GM06990 (cell line): ENCODE results near the gene SPATA3.

Experiments used
- DNase-seq: peaks from one replicate; pipeline ENCODE4 v3.0.0-alpha.2; 2011; ENCODE audit not compliant: insufficient read length; ENCODE audit errors: extremely low read depth
- H3K27me3 ChIP-seq: replicated peaks from 2 replicates; pipeline ENCODE4 v1.6.0; 2011; ENCODE audit warnings: low read length; ENCODE audit not compliant: control insufficient read depth, insufficient read depth
- H3K36me3 ChIP-seq: 2 replicates; pipeline ENCODE4 v1.5.1; 2011; ENCODE audit warnings: low read length; ENCODE audit not compliant: control insufficient read depth, insufficient read depth
- H3K4me3 ChIP-seq: replicated peaks from 2 replicates; pipeline ENCODE4 v1.5.1; 2011; ENCODE audit warnings: low read depth, mild to moderate bottlenecking, control low read depth, low read length
- TF ChIP-seq, protein P1 (sequence below): IDR thresholded peaks from 2 replicates; pipeline ENCODE4 v1.5.1; 2011; ENCODE audit warnings: low read length, control low read depth, mild to moderate bottlenecking, inconsistent platforms; ENCODE audit not compliant: insufficient read depth, poor library complexity, severe bottlenecking

The SPATA3 gene

DNA sequence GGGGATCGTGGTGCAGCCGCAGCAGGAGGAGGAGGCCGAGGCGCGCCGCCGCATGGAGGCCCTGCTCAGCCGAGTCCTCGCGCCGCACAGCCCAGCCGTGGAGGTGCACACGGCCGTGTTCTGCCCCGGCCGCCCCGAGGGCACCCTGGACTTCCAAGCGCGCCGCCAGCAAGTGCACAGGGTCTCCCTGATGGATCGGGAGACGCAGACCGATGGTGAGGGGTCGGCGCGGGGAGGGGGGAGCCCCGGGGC lies 5.1 kb upstream of the SPATA3 start:
- H3K36me3 ChIP-seq = no peaks in the 10 kb centered on the region
- DNase-seq = no peak

GRCh38 chr2:230991598-230991997 lies 4.3 kb upstream of the SPATA3 start:
- Histone ChIP-seq H3K36me3 (no peaks in the 10 kb centered on the region), H3K27me3 (no peaks in the 10 kb centered on the region), H3K4me3 (no peak overlapping the region)
- DNase-seq = no peak
- TF ChIP-seq, protein P1, sequence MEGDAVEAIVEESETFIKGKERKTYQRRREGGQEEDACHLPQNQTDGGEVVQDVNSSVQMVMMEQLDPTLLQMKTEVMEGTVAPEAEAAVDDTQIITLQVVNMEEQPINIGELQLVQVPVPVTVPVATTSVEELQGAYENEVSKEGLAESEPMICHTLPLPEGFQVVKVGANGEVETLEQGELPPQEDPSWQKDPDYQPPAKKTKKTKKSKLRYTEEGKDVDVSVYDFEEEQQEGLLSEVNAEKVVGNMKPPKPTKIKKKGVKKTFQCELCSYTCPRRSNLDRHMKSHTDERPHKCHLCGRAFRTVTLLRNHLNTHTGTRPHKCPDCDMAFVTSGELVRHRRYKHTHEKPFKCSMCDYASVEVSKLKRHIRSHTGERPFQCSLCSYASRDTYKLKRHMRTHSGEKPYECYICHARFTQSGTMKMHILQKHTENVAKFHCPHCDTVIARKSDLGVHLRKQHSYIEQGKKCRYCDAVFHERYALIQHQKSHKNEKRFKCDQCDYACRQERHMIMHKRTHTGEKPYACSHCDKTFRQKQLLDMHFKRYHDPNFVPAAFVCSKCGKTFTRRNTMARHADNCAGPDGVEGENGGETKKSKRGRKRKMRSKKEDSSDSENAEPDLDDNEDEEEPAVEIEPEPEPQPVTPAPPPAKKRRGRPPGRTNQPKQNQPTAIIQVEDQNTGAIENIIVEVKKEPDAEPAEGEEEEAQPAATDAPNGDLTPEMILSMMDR = no peak

More for the DNA sequence above, 5.1 kb upstream of the SPATA3 start:
- no peaks in the 10 kb centered on the region for H3K27me3 ChIP-seq
- TF ChIP-seq, protein P1 = no peak
- H3K4me3 ChIP-seq = no peak overlapping the region

DNA sequence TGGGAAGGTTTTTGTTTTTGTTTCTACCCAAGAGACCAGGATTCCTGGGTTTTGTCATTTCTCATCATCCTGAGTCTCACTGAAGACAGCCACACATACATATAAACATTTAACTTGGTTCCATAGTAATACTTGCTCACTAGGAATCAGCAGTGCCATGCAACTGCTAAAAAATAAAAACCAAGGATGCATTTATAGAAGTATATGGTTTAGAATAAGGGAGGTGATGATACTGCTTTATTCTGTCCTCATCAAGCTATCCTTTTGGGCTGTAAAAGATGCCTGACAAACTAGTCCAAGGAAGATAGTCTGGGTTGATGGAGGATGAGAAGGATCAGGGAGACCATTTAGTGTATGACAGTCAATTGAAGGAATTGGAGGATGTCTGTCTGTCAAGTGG lies 740 bp downstream of the SPATA3 start:
- TF ChIP-seq, protein P1 = no peak
- H3K36me3 ChIP-seq = no peaks in the 10 kb centered on the region

GRCh38 chr2:230998882-230999281 lies 3.0 kb downstream of the SPATA3 start:
- TF ChIP-seq, protein P1 = no peak
- DNase-seq = no peak
- no peaks in the 10 kb centered on the region for H3K36me3 ChIP-seq
- H3K27me3 ChIP-seq = peaks cover 1% of the 10 kb centered on the region
- no peak overlapping the region for H3K4me3 ChIP-seq

More for the DNA sequence above, 740 bp downstream of the SPATA3 start:
- H3K27me3 ChIP-seq = no peaks in the 10 kb centered on the region
- DNase-seq = no peak
- H3K4me3 ChIP-seq = no peak overlapping the region

DNA sequence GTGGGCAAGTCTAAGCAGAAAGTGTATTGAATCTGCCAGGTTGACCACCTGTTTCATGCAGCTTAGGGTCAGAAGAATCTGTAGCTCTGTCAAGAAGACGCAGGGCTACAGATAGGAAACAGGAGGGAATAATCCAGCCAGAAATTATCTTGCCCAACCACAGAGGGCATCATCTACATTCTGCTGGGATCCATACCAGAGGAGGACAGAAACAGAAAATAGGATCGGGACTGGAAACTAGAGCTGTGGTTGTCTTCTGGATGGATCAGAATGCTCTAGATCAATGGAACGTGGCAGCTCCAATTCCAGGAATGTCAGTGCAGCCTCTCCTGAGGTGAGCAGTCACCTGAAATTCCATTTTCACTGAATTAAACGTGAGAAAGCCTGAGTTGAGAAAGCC lies 3.6 kb downstream of the SPATA3 start:
- no peak overlapping the region for H3K4me3 ChIP-seq
- H3K36me3 ChIP-seq = no peaks in the 10 kb centered on the region
- TF ChIP-seq, protein P1 = no peak
- DNase-seq = no peak
- H3K27me3 ChIP-seq = peaks cover 1% of the 10 kb centered on the region

DNA sequence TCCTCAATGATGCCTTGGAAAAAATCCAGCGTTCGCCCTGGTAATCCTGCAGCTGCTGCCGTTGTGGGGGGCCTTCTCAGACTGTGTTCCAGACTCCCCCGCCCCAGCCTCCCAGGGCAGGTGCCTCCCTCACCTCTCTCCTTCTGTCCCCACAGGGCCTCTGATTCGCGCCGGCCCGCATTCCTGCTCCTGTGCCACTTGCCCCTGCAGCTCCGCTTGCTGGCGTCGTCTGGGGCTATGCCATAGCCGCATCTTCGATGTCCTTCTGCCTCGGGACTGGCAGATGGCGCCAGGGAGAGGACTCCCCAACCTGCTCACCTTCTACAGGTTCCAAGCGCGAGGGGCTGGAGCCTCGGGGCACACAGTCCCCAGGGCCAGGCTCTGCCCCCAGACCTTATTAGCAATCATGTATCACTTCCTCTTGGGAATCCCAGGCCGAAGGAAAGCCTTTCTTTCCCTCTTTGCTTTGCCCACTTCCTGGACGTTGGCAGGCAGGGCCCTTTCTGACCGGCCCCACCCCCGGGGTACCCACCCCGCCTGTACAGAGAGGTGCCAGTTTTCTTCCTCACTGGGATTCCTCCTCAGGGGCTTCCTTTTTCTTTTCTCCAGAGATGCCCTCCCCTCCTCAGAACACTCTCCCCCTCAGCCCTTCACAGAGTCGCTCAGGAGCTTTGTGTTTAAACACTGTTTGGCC lies 4.4 kb downstream of the SPATA3 start:
- H3K36me3 ChIP-seq = no peaks in the 10 kb centered on the region
- H3K27me3 ChIP-seq = peaks cover 1% of the 10 kb centered on the region
- TF ChIP-seq, protein P1 = no peak
- H3K4me3 ChIP-seq = no peak overlapping the region
- no peak for DNase-seq
